HG03457 (cell line): ENCODE results near the gene SERGEF.
"Not testable (repeated sequence)": the region's sequence is repeated elsewhere in the genome, so short reads cannot be mapped to it uniquely, and the experiment has no call there.

Experiments
- ATAC-seq: cut with Tn5 transposase; IDR thresholded peaks from one replicate; pipeline ENCODE4 v1.9.1; 2021; ENCODE audit warnings: moderate number of reproducible peaks; ENCODE audit not compliant: unreplicated experiment

SERGEF gene

GRCh38 chr11:18001191-18001590, 11.7 kb downstream of the SERGEF start:
- ATAC-seq, result no peak

DNA sequence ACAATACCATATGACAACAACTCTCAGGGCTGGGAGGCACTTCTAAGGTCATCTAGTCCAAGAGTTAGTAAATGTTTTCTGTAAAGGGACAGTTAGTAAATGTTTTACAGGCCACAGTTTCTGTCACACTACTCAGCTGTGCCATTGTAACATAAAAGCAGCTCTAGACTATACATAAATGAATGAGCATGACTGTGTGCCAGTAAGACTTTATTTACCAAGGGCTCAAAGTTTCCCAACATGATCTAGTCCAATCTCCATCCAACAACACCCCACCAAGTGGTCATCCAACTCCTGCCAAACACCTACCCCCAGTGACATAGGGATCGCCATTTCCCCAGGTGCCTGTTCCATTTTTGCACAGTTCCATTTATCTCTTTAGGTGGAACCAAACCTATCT, 12.1 kb downstream of the SERGEF start:
- peak; percentile 78 for ATAC-seq

DNA sequence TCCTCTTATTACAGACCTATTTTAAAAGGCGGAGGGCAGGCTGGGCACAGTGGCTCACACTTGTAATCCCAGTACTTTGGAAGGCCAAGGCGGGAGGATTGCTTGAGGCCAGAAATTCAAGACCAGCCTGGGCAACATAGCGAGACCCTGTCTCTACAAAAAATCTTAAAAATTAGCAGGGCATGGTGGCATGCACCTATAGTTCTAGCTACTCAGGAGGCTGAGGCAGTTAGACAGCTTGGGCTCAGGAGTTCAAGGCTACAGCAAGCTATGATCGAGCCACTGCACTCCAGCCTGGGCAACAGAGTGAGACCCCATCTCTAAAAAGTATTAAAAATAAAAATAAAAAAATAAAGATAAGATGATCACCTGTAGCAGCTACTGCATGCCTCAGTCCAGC, 12.7 kb downstream of the SERGEF start:
- not testable (repeated sequence) for ATAC-seq

GRCh38 chr11:17992916-17993315, 19.9 kb downstream of the SERGEF start:
- ATAC-seq, result no peak

- no peak for ATAC-seq
Measured at GRCh38 chr11:17991783-17992433, 20.9 kb downstream of the SERGEF start.

GRCh38 chr11:17989306-17989705, 23.5 kb downstream of the SERGEF start:
- no peak for ATAC-seq

- ATAC-seq, result no peak
Measured at GRCh38 chr11:17988465-17988864, 24.4 kb downstream of the SERGEF start.

- no peak for ATAC-seq
Measured at GRCh38 chr11:17987826-17988225, 25.0 kb downstream of the SERGEF start.

GRCh38 chr11:17986711-17987220, 26.1 kb downstream of the SERGEF start:
- no peak for ATAC-seq

DNA sequence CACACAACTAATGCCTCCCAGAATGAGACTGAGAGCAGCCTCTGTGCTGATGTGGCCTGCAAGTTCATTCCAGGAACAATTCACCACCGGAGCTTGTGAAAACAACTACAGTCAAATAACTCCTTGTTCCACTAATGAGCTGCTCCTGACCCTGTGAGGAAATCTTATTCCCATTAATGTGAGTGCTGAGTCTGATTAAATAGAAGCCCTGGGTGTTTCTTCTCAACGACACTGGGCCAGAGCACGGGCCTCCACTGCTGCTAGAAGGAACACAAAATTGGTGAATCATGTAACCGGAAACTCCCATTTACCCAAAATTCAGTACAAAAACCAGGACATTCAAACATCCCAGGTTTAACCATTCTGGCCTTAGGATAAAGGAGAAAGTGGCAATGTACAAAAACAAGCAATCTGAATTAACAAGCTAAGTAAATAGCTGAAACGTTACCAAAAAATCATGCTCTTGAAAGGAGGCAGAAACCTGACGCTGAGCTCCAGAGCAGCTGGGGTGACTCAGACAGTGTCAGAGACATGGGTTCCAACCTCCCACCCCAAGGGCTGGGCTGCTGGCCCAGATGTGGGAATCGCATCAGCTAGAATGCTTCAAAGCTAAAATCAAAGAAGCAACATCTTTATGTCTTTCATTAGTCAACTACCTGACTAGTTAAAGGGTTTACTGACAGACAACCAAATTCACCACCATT, 26.7 kb downstream of the SERGEF start:
- ATAC-seq, result no peak

DNA sequence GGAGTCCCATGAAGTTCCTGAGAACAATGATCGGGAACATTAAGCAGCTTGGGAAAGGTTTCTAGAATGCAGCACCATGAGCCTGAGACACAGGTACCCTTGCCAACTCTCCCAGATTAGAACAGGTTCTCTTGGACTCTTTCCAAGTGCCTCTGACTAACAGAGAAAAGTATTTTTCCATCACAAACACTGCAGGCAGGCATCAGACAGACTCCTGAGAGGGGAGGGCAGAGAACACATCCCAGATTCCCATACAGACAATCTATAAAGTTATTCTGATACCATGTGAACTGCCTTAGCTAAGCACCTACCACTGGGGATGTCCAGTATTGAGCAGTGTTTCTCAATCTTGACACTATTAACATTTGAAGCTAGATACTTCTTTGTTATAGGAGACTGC, 27.3 kb downstream of the SERGEF start:
- ATAC-seq, result no peak

GRCh38 chr11:17983569-17983968, 29.3 kb downstream of the SERGEF start:
- ATAC-seq, result no peak

GRCh38 chr11:17979770-17980371, 33.0 kb downstream of the SERGEF start:
- ATAC-seq, result no peak

- ATAC-seq, result no peak
Measured at GRCh38 chr11:17978553-17979287, 34.1 kb downstream of the SERGEF start.

DNA sequence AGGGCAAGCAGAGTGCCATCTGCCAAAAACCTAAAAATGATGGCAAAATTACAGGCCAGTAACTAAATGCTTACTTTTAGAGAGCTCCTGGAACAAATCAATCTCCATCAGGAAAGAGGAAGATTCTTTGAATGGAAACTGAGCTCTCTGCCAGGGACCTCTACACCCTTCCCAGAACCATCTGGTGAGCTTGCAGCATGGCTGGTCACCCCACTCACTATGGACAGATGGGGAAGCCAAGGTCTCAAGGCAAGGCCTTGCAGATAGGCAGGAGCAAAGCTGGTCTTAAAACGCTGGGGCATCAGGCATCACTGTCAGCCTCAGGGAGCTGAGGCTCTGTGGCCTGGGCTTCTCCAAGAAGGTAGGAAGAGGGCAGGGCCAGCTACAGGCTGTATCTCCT, 36.2 kb downstream of the SERGEF start:
- no peak for ATAC-seq

- ATAC-seq, result no peak
Measured at GRCh38 chr11:17974246-17974645, 38.6 kb downstream of the SERGEF start.

DNA sequence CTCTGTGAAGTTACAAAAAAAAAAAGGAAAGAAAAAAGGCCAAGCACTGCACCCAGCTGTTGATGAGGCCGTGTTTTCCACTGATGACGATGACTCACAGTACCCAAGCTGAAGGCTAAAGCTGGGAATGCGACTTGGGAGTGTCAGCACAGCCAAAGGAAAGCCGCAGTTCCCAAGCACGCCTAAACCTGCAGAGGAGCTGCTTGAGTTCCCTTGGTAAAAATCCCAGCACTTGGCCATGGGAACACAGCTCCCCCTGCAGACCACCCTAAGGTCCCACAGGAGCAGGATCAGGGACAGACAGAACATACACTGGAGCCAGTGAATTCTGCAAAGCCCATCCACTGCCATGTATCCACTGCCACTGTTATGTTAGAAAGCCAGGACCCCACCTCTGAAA, 39.9 kb downstream of the SERGEF start:
- no peak for ATAC-seq

DNA sequence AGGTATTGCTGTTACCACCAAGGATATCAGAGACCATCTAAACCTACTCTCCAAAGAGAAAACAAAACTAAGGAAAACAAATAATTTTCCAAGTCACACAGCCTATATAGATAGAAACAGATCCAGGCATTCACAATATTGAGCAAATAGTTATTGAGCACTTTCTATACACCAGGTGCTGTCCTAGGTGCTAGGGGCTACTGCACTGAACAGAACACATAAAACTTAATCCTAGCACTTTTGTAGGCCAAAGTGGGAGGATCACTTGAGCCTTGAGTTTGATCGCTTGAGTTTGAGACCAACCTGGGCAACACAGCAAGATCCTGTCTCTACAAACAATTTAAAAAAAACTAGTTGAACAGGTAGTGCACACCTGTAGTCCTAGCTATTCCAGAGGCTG, 44.6 kb downstream of the SERGEF start:
- ATAC-seq, result no peak

DNA sequence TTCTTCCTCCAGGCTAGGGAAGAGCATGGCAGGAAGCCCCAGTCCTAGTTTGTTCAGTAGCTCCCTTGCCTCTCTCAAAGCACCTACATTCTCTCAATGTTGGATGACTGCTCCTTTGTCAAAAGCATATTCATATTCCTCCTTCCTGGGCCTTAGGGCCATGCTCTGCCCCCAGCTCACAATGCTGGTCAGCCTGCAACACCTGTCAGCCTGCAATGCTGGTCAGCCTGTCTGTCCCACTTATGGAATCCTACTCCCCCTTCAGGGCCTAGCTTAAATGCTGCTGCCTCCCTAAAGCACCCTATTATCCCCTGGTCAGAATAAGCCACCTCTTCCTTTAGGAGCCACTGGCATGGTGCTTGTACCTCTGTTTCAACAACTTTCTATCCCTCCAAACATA, 45.2 kb downstream of the SERGEF start:
- no peak for ATAC-seq

- ATAC-seq, result no peak
Measured at GRCh38 chr11:17960091-17960490, 52.8 kb downstream of the SERGEF start.

GRCh38 chr11:17958446-17958845, 54.4 kb downstream of the SERGEF start:
- ATAC-seq, result no peak
